IPS-18a (cell line): ENCODE data around the gene CAMSAP2.

Source experiments
- H3K27ac ChIP-seq: one replicate; pipeline ENCODE4 v1.5.1; 2013; ENCODE audit warnings: low read length
- H3K27me3 ChIP-seq: one replicate; pipeline ENCODE4 v1.6.1; 2013; ENCODE audit warnings: mild to moderate bottlenecking, low read length; ENCODE audit not compliant: control insufficient read depth, insufficient read depth
- H3K36me3 ChIP-seq: one replicate; pipeline ENCODE4 v1.6.1; 2013; ENCODE audit warnings: low read depth, low read length; ENCODE audit not compliant: control insufficient read depth
- H3K4me1 ChIP-seq: one replicate; pipeline ENCODE4 v1.6.1; 2013; ENCODE audit warnings: low read depth, low read length; ENCODE audit not compliant: control insufficient read depth
- H3K4me3 ChIP-seq: one replicate; pipeline ENCODE4 v1.5.1; 2013; ENCODE audit warnings: low read length
- H3K9ac ChIP-seq: one replicate; pipeline ENCODE4 v1.6.1; 2013; ENCODE audit warnings: mild to moderate bottlenecking, low read length, moderate library complexity
- H3K9me3 ChIP-seq: one replicate; pipeline ENCODE4 v1.6.1; 2013; ENCODE audit warnings: low read depth, low read length; ENCODE audit not compliant: control insufficient read depth

CAMSAP2 gene

DNA sequence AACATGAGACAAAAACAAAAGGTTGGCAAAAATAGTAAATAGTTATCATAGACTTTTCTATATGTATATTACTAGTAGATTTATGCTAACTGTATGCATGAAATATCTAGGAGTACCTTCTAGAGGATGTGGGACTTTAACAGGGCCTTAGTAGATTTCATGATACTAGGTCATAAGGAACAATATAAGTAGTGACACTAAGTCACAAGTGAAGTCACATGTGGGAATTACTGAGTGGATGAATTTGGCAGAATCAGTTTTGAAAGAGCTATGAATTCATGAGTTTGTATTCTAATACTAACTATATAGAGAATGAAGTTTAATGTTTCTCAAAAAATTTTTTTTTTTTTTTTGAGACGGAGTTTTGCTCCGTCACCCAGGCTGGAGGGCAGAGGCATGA lies 81.0 kb downstream of the CAMSAP2 start:
- Histone ChIP-seq H3K27ac (no peak overlapping the region), H3K9ac (no peak overlapping the region)

GRCh38 chr1:200831091-200831490 lies 92.4 kb downstream of the CAMSAP2 start:
- no peak overlapping the region for H3K9ac ChIP-seq
- no peaks in the 10 kb centered on the region for H3K4me1 ChIP-seq
- H3K27ac ChIP-seq, result no peak overlapping the region
- H3K9me3 ChIP-seq, result no peaks in the 10 kb centered on the region
- no peak overlapping the region for H3K4me3 ChIP-seq
- no peaks in the 10 kb centered on the region for H3K36me3 ChIP-seq
- H3K27me3 ChIP-seq, result no peaks in the 10 kb centered on the region

More for the DNA sequence above, 81.0 kb downstream of the CAMSAP2 start:
- H3K4me1 ChIP-seq, result no peaks in the 10 kb centered on the region
- peaks cover 8% of the 10 kb centered on the region for H3K36me3 ChIP-seq
- H3K4me3 ChIP-seq, result no peak overlapping the region
- H3K9me3 ChIP-seq, result no peaks in the 10 kb centered on the region
- no peaks in the 10 kb centered on the region for H3K27me3 ChIP-seq

GRCh38 chr1:200834383-200834782 lies 95.7 kb downstream of the CAMSAP2 start:
- Histone ChIP-seq H3K27me3 (no peaks in the 10 kb centered on the region), H3K4me3 (no peak overlapping the region), H3K4me1 (no peaks in the 10 kb centered on the region), H3K27ac (no peak overlapping the region), H3K9ac (no peak overlapping the region), H3K9me3 (no peaks in the 10 kb centered on the region), H3K36me3 (no peaks in the 10 kb centered on the region)

- no peak overlapping the region for H3K4me3 ChIP-seq
- H3K36me3 ChIP-seq, result no peaks in the 10 kb centered on the region
- H3K9ac ChIP-seq, result no peak overlapping the region
- H3K27ac ChIP-seq, result no peak overlapping the region
- no peaks in the 10 kb centered on the region for H3K27me3 ChIP-seq
- no peaks in the 10 kb centered on the region for H3K4me1 ChIP-seq
- H3K9me3 ChIP-seq, result no peaks in the 10 kb centered on the region
Observed at GRCh38 chr1:200836213-200836612, 97.5 kb downstream of the CAMSAP2 start.

- Histone ChIP-seq H3K27me3 (no peaks in the 10 kb centered on the region), H3K27ac (no peak overlapping the region), H3K4me1 (no peaks in the 10 kb centered on the region), H3K4me3 (no peak overlapping the region), H3K9ac (no peak overlapping the region), H3K9me3 (no peaks in the 10 kb centered on the region), H3K36me3 (peaks cover 3% of the 10 kb centered on the region)
Observed at GRCh38 chr1:200837931-200838571, 99.4 kb downstream of the CAMSAP2 start.

DNA sequence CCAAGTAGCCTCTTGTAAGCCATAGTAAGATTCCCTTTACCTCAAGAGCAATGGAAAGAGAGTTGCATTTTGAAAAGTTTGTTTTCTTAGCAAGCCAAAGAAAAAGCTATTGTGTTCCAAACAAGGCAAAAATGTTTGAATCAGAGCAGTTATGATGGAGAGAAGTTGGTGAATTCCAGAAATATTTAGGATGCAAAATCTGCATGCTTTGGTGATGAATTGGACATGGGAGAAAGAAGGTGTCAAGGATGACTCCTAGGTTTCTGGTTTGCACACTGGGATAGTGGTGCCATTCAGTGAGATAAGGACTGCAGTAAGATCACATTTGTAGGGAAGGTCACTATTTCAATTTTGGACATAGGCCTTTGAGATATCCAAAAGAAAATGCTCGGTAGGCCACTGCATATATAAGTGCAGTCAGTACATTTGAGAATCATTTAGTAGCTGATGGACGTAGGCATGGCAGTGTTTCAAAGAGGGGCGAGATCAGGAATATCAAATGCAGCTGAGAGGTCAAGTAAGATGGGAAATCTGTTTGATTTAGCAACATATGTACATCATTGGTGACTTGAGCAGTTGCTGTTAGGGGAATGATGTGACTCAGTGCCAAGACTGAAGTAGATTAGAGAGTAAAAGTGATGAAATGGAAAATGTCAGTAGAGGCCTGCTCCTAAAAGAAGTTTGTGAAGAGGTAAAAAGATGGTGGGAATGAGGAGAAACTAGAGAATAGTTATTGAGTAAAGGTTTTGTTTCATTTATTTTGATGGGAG lies 100.2 kb downstream of the CAMSAP2 start:
- H3K9ac ChIP-seq, result no peak overlapping the region
- no peaks in the 10 kb centered on the region for H3K9me3 ChIP-seq
- H3K36me3 ChIP-seq, result peaks cover 3% of the 10 kb centered on the region
- H3K27ac ChIP-seq, result no peak overlapping the region
- no peaks in the 10 kb centered on the region for H3K4me1 ChIP-seq
- no peak overlapping the region for H3K4me3 ChIP-seq
- no peaks in the 10 kb centered on the region for H3K27me3 ChIP-seq

GRCh38 chr1:200845360-200845759 lies 106.7 kb downstream of the CAMSAP2 start:
- H3K9me3 ChIP-seq, result no peaks in the 10 kb centered on the region
- no peaks in the 10 kb centered on the region for H3K4me1 ChIP-seq
- no peak overlapping the region for H3K27ac ChIP-seq
- no peak overlapping the region for H3K9ac ChIP-seq
- H3K4me3 ChIP-seq, result no peak overlapping the region
- H3K27me3 ChIP-seq, result no peaks in the 10 kb centered on the region
- peaks cover 30% of the 10 kb centered on the region for H3K36me3 ChIP-seq

- no peak overlapping the region for H3K27ac ChIP-seq
- no peaks in the 10 kb centered on the region for H3K9me3 ChIP-seq
- no peak overlapping the region for H3K9ac ChIP-seq
- no peaks in the 10 kb centered on the region for H3K4me1 ChIP-seq
- no peaks in the 10 kb centered on the region for H3K27me3 ChIP-seq
- H3K36me3 ChIP-seq, result peaks cover 34% of the 10 kb centered on the region
- no peak overlapping the region for H3K4me3 ChIP-seq
Observed at GRCh38 chr1:200846398-200846797, 107.7 kb downstream of the CAMSAP2 start.

- no peak overlapping the region for H3K9ac ChIP-seq
- H3K27ac ChIP-seq, result no peak overlapping the region
- no peaks in the 10 kb centered on the region for H3K27me3 ChIP-seq
- no peaks in the 10 kb centered on the region for H3K9me3 ChIP-seq
- H3K36me3 ChIP-seq, result peaks cover 41% of the 10 kb centered on the region
- no peaks in the 10 kb centered on the region for H3K4me1 ChIP-seq
- no peak overlapping the region for H3K4me3 ChIP-seq
Observed at GRCh38 chr1:200849430-200849829, 110.7 kb downstream of the CAMSAP2 start.

DNA sequence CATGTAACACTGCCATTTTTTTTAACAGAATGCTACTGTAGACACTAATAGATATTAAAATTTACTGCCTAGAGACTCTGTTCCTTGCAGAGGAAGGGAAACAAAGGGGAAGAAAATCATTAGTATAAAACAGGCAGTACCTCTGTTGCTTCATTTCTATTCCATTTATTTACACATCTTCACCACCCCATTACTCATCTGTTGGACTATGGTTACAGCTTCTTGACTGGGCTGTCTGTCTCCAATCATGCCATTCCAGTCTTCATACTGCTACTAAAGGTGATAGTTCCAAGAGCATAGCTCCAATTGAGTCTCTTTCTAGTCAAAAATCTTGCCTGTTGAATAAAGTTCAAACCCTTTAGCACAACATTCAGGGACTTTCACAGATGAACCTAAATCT lies 111.9 kb downstream of the CAMSAP2 start:
- Histone ChIP-seq H3K4me3 (no peak overlapping the region), H3K9ac (no peak overlapping the region), H3K4me1 (no peaks in the 10 kb centered on the region), H3K36me3 (peaks cover 48% of the 10 kb centered on the region), H3K27ac (no peak overlapping the region), H3K9me3 (no peaks in the 10 kb centered on the region), H3K27me3 (no peaks in the 10 kb centered on the region)

GRCh38 chr1:200856716-200857357 lies 118.1 kb downstream of the CAMSAP2 start:
- Histone ChIP-seq H3K27ac (no peak overlapping the region), H3K9ac (no peak overlapping the region), H3K36me3 (peaks cover 53% of the 10 kb centered on the region), H3K9me3 (no peaks in the 10 kb centered on the region), H3K4me3 (no peak overlapping the region), H3K27me3 (no peaks in the 10 kb centered on the region), H3K4me1 (no peaks in the 10 kb centered on the region)
